Omental fat pad (tissue), 4 donors: Measurements from ENCODE around the gene ACTN3. TPM values are rescaled to one million over a fixed set of nuclear protein-coding genes. Genes with fewer than 3 reads are reported as not detected.

Experiments
- ATAC-seq: fragments of 150-250 bp; one replicate; pipeline ENCODE4 v1.9.1; 2016; ENCODE audit warnings: mild to moderate bottlenecking, moderate library complexity; ENCODE audit not compliant: low FRiP score
- DNase-seq: peaks from one replicate; pipeline ENCODE4 v3.0.0-alpha.2; 2019; ENCODE audit warnings: low spot score
- total RNA-seq, 4 donors: library from RNA; depleted of rRNA; stranded (reverse); fragments of >200 nt; gene quantifications; one replicate each; pipeline ENCODE4 v1.1.0, GENCODE V29; 2016
- TF ChIP-seq, protein P1 (sequence below), 3 donors: fragments of 450-650 bp; IDR thresholded peaks; one replicate each; pipeline ENCODE4 v1.5.1; 2016 to 2017; ENCODE audit warnings: antibody characterized with exemption in 3 of 3, mild to moderate bottlenecking in 3 of 3, moderate library complexity in 2 of 3

ACTN3 gene
- total RNA-seq, 4 donors from 2014 or later: not detected

- ATAC-seq: no peak
- no peak for DNase-seq
- TF ChIP-seq, protein P1, sequence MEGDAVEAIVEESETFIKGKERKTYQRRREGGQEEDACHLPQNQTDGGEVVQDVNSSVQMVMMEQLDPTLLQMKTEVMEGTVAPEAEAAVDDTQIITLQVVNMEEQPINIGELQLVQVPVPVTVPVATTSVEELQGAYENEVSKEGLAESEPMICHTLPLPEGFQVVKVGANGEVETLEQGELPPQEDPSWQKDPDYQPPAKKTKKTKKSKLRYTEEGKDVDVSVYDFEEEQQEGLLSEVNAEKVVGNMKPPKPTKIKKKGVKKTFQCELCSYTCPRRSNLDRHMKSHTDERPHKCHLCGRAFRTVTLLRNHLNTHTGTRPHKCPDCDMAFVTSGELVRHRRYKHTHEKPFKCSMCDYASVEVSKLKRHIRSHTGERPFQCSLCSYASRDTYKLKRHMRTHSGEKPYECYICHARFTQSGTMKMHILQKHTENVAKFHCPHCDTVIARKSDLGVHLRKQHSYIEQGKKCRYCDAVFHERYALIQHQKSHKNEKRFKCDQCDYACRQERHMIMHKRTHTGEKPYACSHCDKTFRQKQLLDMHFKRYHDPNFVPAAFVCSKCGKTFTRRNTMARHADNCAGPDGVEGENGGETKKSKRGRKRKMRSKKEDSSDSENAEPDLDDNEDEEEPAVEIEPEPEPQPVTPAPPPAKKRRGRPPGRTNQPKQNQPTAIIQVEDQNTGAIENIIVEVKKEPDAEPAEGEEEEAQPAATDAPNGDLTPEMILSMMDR (IDR thresholded peaks at IDR 0.05): no peak
Observed at GRCh38 chr11:66550887-66551286, 4.2 kb downstream of the ACTN3 start.

- ATAC-seq (no peak), DNase-seq (no peak)
- TF ChIP-seq, protein P1 (IDR thresholded peaks at IDR 0.05): no peak
Observed at GRCh38 chr11:66554602-66555001, 7.9 kb downstream of the ACTN3 start.

GRCh38 chr11:66555416-66555815 is 8.7 kb downstream of the ACTN3 start:
- TF ChIP-seq, protein P1 (IDR thresholded peaks at IDR 0.05): no peak
- DNase-seq (no peak), ATAC-seq (no peak)

GRCh38 chr11:66556086-66556485 is 9.4 kb downstream of the ACTN3 start:
- ATAC-seq (no peak), DNase-seq (no peak)
- TF ChIP-seq, protein P1 (IDR thresholded peaks at IDR 0.05): no peak

DNA sequence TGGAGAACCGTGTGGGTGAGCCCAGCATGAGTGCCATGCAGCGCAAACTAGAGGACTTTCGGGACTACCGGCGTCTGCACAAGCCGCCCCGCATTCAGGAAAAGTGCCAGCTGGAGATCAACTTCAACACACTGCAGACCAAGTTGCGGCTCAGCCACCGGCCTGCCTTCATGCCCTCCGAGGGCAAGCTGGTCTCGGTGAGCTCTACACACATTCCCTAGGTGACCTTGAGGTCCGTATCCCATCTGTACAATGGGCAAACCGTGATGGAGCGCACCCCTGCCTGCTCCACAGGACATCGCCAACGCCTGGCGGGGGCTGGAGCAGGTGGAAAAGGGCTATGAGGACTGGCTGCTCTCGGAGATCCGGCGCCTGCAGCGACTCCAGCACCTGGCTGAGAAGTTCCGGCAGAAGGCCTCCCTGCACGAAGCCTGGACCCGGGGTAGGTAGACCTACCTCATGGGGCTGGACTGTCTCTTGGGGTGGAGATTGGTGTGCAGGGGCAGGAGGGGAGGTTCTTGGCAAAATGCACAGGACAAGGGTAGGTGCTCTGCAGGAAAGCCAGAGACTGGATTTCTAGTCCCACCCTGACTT is 11.1 kb downstream of the ACTN3 start:
- DNase-seq (no peak), ATAC-seq (no peak)
- TF ChIP-seq, protein P1 (IDR thresholded peaks at IDR 0.05): no peak

DNA sequence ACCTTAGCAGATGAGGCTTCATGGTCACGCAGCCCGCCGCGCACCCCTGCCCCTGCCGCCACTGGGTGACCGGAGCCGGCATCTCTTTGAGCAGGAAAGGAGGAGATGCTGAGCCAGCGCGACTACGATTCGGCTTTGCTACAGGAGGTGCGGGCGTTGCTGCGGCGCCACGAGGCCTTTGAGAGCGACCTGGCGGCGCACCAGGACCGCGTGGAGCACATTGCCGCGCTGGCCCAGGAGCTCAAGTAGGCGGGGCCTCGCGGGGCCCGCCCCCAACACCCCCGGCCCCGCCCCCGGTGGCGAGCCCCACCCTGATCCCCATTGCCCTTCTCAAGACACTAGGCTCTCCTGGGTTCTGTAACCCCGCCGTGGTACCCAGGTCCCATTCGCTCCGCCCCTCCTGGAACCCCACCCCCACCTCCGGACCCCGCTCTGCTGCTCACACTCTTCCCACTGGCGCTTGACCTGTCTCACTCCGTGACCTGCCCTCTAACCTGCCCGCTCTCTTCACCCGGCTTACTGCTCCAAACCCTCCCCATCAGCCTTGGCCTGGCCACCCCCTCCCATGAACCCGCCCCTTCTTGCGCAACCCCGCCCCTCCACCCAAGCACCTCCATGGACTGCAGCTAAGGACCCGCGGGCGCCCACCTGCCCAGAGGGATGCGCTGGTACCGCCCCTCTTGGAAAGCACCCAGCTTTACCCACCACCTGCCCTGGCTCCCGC is 12.6 kb downstream of the ACTN3 start:
- TF ChIP-seq, protein P1 (IDR thresholded peaks at IDR 0.05): no peak
- ATAC-seq (no peak), DNase-seq (no peak)
